Measurements from ENCODE around the gene MGAT3. TPM values are rescaled to one million over a fixed set of nuclear protein-coding genes. Genes with fewer than 3 reads are reported as not detected.

The MGAT3 gene
- polyA plus RNA-seq, 1 experiment: 0.10 TPM

DNA sequence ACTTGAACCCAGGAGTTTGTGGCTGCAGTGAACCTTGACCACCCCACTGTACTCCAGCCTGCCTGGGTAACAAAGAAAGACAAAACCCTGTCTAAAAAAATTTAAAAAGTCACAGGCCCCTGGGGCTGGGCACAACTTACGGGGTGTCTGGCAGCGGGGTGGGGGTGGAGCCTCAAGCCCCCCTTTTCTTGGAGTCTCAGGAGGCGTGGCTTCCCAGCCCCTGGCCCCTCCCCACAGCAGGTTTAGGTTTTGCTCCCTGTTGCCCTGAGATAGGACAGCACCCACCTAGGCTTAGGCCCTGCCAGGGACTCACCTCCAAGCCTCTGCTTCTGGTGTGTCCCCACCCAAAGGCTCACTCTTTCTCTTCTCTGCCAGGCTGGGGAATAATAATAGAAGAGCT lies 22.4 kb downstream of the MGAT3 start:
- H3K9me3 ChIP-seq (ENCODE audit: control insufficient read depth, insufficient read depth, low read length): no peaks in the 10 kb centered on the region
- no peak overlapping the region for H3K27ac ChIP-seq (ENCODE audit: low read depth, low read length)
- ChIA-PET CTCF (interaction anchor here (1.1 kb wide), 1 partner anchor 15 kb away, joined by 4 read pairs; no protein-coding TSS in a partner anchor), POLR2A (interaction anchor here (1.0 kb wide), 1 partner anchor 23 kb away, joined by 3 read pairs; the partner anchor contains the start of gene MIEF1)
- H3K27me3 ChIP-seq (ENCODE audit: control insufficient read depth, insufficient read depth, low read length): peaks cover 10% of the 10 kb centered on the region
- DNase-seq (ENCODE audit: low read depth, low spot score): no peak
- H3K4me3 ChIP-seq (ENCODE audit: low read depth, low read length): no peak overlapping the region
- TF ChIP-seq, protein P1, sequence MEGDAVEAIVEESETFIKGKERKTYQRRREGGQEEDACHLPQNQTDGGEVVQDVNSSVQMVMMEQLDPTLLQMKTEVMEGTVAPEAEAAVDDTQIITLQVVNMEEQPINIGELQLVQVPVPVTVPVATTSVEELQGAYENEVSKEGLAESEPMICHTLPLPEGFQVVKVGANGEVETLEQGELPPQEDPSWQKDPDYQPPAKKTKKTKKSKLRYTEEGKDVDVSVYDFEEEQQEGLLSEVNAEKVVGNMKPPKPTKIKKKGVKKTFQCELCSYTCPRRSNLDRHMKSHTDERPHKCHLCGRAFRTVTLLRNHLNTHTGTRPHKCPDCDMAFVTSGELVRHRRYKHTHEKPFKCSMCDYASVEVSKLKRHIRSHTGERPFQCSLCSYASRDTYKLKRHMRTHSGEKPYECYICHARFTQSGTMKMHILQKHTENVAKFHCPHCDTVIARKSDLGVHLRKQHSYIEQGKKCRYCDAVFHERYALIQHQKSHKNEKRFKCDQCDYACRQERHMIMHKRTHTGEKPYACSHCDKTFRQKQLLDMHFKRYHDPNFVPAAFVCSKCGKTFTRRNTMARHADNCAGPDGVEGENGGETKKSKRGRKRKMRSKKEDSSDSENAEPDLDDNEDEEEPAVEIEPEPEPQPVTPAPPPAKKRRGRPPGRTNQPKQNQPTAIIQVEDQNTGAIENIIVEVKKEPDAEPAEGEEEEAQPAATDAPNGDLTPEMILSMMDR (IDR thresholded peaks at IDR 0.05; ENCODE audit: low read depth, low read length): no peak

DNA sequence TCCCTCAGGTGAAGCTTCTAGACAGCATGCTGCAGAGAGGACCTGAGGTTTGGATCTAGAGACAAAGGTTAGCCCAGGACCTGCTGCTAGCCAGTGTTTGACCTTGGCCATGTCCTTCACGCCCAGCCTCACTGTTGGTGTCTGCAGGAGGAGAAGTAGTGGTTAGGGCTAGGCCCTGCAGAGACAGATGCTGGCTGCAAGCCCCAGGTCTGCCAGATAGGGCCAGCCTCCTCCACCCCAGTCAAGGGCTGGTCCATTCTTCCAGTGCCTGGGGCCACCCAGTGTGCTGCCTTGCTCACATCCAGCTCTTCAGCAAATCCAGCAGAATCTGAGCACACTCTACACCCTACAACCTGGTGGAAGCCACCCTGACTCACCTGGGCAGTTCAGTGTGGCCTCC lies 23.7 kb downstream of the MGAT3 start:
- Histone ChIP-seq H3K4me3 (ENCODE audit: low read depth, low read length) (no peak overlapping the region), H3K9me3 (ENCODE audit: control insufficient read depth, insufficient read depth, low read length) (no peaks in the 10 kb centered on the region), H3K27me3 (ENCODE audit: control insufficient read depth, insufficient read depth, low read length) (peaks cover 10% of the 10 kb centered on the region), H3K27ac (ENCODE audit: low read depth, low read length) (no peak overlapping the region)
- POLR2A ChIA-PET: no interaction called here
- TF ChIP-seq, protein P1 (IDR thresholded peaks at IDR 0.05; ENCODE audit: low read depth, low read length): no peak
- CTCF ChIA-PET: interaction anchor here (1.2 kb wide), 2 partner anchors 16 to 33 kb away, joined by 3 to 4 read pairs; no protein-coding TSS in a partner anchor
- no peak for DNase-seq (ENCODE audit: low read depth, low spot score)

DNA sequence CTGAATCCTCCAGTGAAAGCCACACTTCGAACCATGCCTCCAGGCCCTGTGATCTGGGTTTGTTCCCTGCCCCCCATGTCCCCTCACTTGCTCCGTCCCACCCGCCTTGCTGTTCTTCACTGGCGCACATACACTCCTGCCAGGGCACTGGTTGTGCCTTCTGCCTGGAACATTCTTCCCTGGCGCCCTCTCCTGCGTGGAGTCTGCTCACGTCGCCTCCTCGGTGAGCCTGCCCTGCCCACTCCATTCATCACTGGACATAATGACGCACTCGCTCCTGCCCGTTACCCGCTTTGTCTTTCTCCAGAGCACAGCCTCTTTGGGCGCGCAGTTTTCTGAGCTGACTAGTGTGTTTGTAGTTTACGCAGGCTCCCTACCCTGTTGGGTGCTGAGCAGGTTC lies 24.2 kb downstream of the MGAT3 start:
- TF ChIP-seq, protein P1 (IDR thresholded peaks at IDR 0.05; ENCODE audit: low read depth, low read length): no peak
- Histone ChIP-seq H3K27me3 (ENCODE audit: control insufficient read depth, insufficient read depth, low read length) (peaks cover 10% of the 10 kb centered on the region), H3K9me3 (ENCODE audit: control insufficient read depth, insufficient read depth, low read length) (no peaks in the 10 kb centered on the region), H3K27ac (ENCODE audit: low read depth, low read length) (no peak overlapping the region), H3K4me3 (ENCODE audit: low read depth, low read length) (no peak overlapping the region)
- no peak for DNase-seq (ENCODE audit: low read depth, low spot score)
- ChIA-PET CTCF (interaction anchor here (1.6 kb wide), 1 partner anchor 13 kb away, joined by 3 read pairs; no protein-coding TSS in a partner anchor), POLR2A (no interaction called here)

DNA sequence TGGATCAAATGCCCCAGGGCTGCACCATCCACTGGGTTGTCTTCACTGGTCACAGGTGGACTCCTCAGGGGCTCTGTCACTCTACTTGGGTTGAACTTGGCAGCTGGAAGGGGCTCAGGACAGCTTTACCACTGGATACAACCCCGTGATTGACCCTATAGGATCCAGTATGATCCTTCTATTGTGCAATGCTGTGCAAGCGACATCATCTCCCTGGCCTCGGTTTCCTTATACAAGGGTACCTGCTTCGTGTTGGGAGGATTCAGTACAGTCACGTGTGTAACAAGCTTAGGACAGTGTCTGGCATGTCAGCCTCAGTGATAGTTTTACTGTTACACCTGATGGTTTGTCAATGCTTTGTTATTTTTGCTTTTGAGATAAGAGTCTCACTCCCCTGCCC lies 24.8 kb downstream of the MGAT3 start:
- H3K9me3 ChIP-seq (ENCODE audit: control insufficient read depth, insufficient read depth, low read length): no peaks in the 10 kb centered on the region
- POLR2A ChIA-PET: no interaction called here
- CTCF ChIA-PET: interaction anchor here (0.6 to 3.0 kb wide), 3 partner anchors 12 to 540 kb away, joined by 3 to 11 read pairs (median 4); no protein-coding TSS in a partner anchor
- H3K27me3 ChIP-seq (ENCODE audit: control insufficient read depth, insufficient read depth, low read length): peaks cover 10% of the 10 kb centered on the region
- no peak for DNase-seq (ENCODE audit: low read depth, low spot score)
- no peak overlapping the region for H3K27ac ChIP-seq (ENCODE audit: low read depth, low read length)
- no peak overlapping the region for H3K4me3 ChIP-seq (ENCODE audit: low read depth, low read length)
- TF ChIP-seq, protein P1 (IDR thresholded peaks at IDR 0.05; ENCODE audit: low read depth, low read length): no peak

DNA sequence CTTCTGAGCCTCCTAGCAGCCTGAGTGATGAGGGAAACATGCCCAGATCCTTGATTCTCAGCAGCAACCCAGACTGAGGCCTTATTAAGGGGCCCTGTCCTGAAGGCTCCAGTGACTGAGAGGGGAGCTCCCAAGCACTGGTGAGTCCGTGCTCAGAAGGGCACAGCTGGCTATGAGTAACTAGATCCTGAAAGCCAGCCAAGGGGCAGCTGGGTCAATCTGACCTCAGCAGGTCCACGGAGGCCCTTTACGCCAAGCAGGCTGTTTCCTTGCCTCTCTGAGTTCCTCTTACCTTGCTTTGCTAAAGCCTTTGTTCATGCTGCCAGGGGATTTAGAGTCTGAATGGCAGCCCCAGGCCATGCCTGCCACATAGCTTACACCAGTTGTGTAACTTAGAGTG lies 26.0 kb downstream of the MGAT3 start:
- ChIA-PET POLR2A (interaction anchor here (1.9 kb wide), 1 partner anchor 37 kb away, joined by 8 read pairs; the partner anchor contains the start of gene ATF4), CTCF (interaction anchor here (1.6 to 3.0 kb wide), 2 partner anchors 11 to 14 kb away, joined by 3 to 11 read pairs; no protein-coding TSS in a partner anchor)
- H3K27ac ChIP-seq (ENCODE audit: low read depth, low read length): no peak overlapping the region
- no peak for DNase-seq (ENCODE audit: low read depth, low spot score)
- H3K9me3 ChIP-seq (ENCODE audit: control insufficient read depth, insufficient read depth, low read length): no peaks in the 10 kb centered on the region
- H3K4me3 ChIP-seq (ENCODE audit: low read depth, low read length): no peak overlapping the region
- TF ChIP-seq, protein P1 (IDR thresholded peaks at IDR 0.05; ENCODE audit: low read depth, low read length): no peak
- peaks cover 10% of the 10 kb centered on the region for H3K27me3 ChIP-seq (ENCODE audit: control insufficient read depth, insufficient read depth, low read length)
